IPS DF 6.9 (cell line): ENCODE data around the gene WBP1L.
A peak's percentile ranks its signal among the peaks of the same experiment; 100 is the strongest.
"Not testable (repeated sequence)": the region's sequence is repeated elsewhere in the genome, so short reads cannot be mapped to it uniquely, and the experiment has no call there.

Source experiments
- DNase-seq: peaks from one replicate; pipeline ENCODE4 v3.0.0-alpha.2; 2013; ENCODE audit warnings: low read depth, low spot score
- H3K27ac ChIP-seq: one replicate; pipeline ENCODE4 v1.5.1; 2013; ENCODE audit warnings: low read length, control low read depth
- H3K27me3 ChIP-seq: 2 replicates; pipeline ENCODE4 v1.6.1; 2013; ENCODE audit warnings: mild to moderate bottlenecking, low read length; ENCODE audit not compliant: control insufficient read depth, insufficient read depth
- H3K36me3 ChIP-seq: 2 replicates; pipeline ENCODE4 v1.6.1; 2013; ENCODE audit warnings: low read length; ENCODE audit not compliant: control insufficient read depth, insufficient read depth
- H3K4me1 ChIP-seq: 2 replicates; pipeline ENCODE4 v1.6.1; 2013; ENCODE audit warnings: low read length; ENCODE audit not compliant: control insufficient read depth, insufficient read depth
- H3K4me3 ChIP-seq: 2 replicates; pipeline ENCODE4 v1.5.1; 2013; ENCODE audit warnings: mild to moderate bottlenecking, low read length
- H3K9me3 ChIP-seq: 2 replicates; pipeline ENCODE4 v1.6.1; 2013; ENCODE audit warnings: low read length, inconsistent platforms; ENCODE audit not compliant: control insufficient read depth, insufficient read depth
- WGBS: extraction: QIAGEN DNeasy Blood & Tissue Kit; methylation state at CpG from one replicate; pipeline ENCODE4 v1.1.7; 2013; ENCODE audit warnings: mixed read lengths, missing lambda C conversion rate; ENCODE audit not compliant: insufficient read length, insufficient coverage; 5-methylcytosine and 5-hydroxymethylcytosine counted together

The WBP1L gene

DNA sequence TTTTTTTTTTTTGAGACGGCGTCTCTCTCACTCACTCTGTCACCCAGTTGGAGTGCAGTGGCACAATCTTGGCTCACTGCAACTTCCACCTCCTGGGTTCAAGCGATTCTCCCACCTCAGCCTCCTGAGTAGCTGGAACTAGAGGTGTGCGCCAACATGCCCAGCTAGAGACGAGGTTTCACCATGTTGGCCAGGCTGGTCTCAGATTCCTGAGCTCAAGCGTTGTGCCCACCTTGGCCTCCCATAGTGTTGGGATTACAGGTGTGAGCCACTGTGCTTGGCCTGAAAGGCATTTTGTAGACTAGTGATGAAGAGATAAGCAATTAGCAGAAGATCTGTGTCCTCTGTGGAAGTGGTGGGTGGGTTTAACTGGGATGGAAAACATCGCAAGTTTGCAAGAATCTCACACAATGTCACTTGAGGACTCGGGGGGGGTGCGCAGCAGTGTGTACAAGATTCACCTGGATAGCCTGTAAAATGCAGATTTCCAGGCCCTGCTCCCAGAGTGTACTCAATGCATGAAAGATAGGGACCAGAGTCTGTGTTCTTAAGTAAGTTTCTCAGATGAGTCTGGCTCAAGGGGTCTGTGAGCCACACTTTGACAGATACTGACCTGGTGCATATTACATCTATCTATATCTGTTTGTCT, 82.5 kb downstream of the WBP1L start:
- no CpG with 5 or more reads among the region's 9 CpGs for WGBS
- Histone ChIP-seq H3K27ac (no peak overlapping the region), H3K36me3 (no peaks in the 10 kb centered on the region), H3K27me3 (no peaks in the 10 kb centered on the region), H3K4me1 (no peaks in the 10 kb centered on the region), H3K9me3 (no peaks in the 10 kb centered on the region), H3K4me3 (no peak overlapping the region)
- no peak for DNase-seq

DNA sequence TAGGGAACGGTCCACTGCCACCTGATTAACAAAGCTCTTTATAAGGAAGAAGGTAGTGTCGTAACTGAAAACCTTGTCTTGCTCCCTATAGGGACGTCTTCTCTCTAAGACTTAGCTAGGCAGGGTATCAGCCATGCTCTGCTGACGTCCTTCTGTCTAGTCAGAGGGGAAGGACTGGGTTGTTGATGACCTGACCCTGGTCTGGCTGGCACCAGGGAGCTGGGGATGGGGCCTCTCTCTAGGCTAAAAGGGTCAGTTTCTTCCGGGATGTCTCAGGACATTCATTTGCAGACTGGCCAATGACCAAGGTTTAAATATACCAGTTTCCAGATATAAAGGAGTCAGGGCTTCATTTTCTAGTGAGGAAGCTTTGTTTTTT, 83.8 kb downstream of the WBP1L start:
- WGBS = no CpG with 5 or more reads among the region's 5 CpGs
- no peaks in the 10 kb centered on the region for H3K27me3 ChIP-seq
- H3K4me1 ChIP-seq = no peaks in the 10 kb centered on the region
- no peak for DNase-seq
- H3K36me3 ChIP-seq = no peaks in the 10 kb centered on the region
- H3K9me3 ChIP-seq = no peaks in the 10 kb centered on the region
- no peak overlapping the region for H3K27ac ChIP-seq
- H3K4me3 ChIP-seq = no peak overlapping the region

GRCh38 chr10:102831322-102832071, 87.7 kb downstream of the WBP1L start:
- WGBS = no CpG with 5 or more reads among the region's 16 CpGs

GRCh38 chr10:102832248-102832647, 88.5 kb downstream of the WBP1L start:
- WGBS = no CpG with 5 or more reads among the region's 14 CpGs
- H3K4me1 ChIP-seq = peaks cover 1% of the 10 kb centered on the region; the same call in 1 of the 2 replicates
- H3K9me3 ChIP-seq = no peaks in the 10 kb centered on the region
- no peak for DNase-seq
- H3K27ac ChIP-seq = no peak overlapping the region
- no peaks in the 10 kb centered on the region for H3K27me3 ChIP-seq
- H3K4me3 ChIP-seq = no peak overlapping the region
- no peaks in the 10 kb centered on the region for H3K36me3 ChIP-seq

More at GRCh38 chr10:102831322-102832071, 87.7 kb downstream of the WBP1L start:
- Histone ChIP-seq H3K27ac (no peak overlapping the region), H3K4me1 (peaks cover 1% of the 10 kb centered on the region; the same call in 1 of the 2 replicates), H3K4me3 (no peak overlapping the region), H3K36me3 (no peaks in the 10 kb centered on the region), H3K27me3 (no peaks in the 10 kb centered on the region), H3K9me3 (no peaks in the 10 kb centered on the region)
- DNase-seq = no peak

GRCh38 chr10:102832987-102833386, 89.2 kb downstream of the WBP1L start:
- Histone ChIP-seq H3K27ac (no peak overlapping the region), H3K27me3 (no peaks in the 10 kb centered on the region), H3K4me3 (no peak overlapping the region), H3K36me3 (no peaks in the 10 kb centered on the region), H3K4me1 (peaks cover 1% of the 10 kb centered on the region; the same call in 1 of the 2 replicates), H3K9me3 (no peaks in the 10 kb centered on the region)
- no peak for DNase-seq
- no CpG with 5 or more reads among the region's 4 CpGs for WGBS

DNA sequence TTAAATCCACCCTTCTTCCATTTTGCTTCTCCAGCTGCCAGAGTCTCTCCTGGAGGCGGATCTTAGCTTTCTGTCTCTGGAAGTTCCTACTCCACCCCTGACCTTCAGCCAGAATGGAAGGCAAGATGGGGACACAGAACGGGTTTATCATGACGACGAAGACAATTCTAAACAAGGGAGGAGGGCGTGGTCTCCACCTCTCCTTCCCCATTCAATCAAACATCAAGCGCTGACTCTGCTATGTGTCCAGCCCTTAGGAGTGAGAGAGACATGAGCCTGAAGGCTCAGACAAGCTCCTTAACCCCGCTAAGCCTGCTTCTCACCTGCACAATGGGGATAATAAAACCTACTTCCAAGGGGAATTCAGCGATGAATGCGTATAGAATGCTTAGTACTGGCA, 90.4 kb downstream of the WBP1L start:
- Histone ChIP-seq H3K9me3 (no peaks in the 10 kb centered on the region), H3K4me1 (peaks cover 1% of the 10 kb centered on the region; the same call in 1 of the 2 replicates), H3K4me3 (no peak overlapping the region), H3K36me3 (no peaks in the 10 kb centered on the region), H3K27me3 (no peaks in the 10 kb centered on the region), H3K27ac (no peak overlapping the region)
- no peak for DNase-seq
- WGBS = no CpG with 5 or more reads among the region's 9 CpGs

- Histone ChIP-seq H3K9me3 (no peaks in the 10 kb centered on the region), H3K27ac (no peak overlapping the region), H3K36me3 (no peaks in the 10 kb centered on the region), H3K27me3 (no peaks in the 10 kb centered on the region), H3K4me1 (peaks cover 1% of the 10 kb centered on the region; the same call in 1 of the 2 replicates), H3K4me3 (no peak overlapping the region)
- WGBS = no CpG with 5 or more reads among the region's 11 CpGs
- DNase-seq = peak; percentile 70
Measured at GRCh38 chr10:102835007-102835482, 91.3 kb downstream of the WBP1L start.

DNA sequence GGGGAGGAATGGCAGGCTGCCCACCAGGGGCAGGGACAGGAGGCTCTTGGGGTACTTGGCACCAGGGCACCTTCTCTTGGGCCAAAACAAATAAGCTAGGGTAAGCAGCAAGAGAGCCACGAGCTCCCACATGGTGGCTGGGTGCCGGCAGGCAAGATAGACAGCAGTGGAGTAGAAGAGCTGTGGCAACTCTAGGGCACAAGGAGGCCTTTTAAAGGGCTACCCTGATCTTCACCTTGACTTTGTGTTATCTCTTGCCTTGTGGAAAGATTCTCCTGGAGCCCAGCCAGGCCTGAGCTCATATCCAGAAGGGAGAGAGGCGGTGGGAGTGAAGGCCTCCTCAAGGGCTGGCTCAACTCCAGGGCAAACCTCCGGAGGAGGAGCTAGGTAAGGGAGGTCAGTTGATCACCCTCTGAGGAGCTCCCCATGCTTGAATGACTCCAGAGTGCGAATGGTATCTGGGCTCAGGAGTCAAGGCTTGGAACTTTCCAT, 93.5 kb downstream of the WBP1L start, which contains the start of gene CYP17A1:
TSS of gene CYP17A1 (minus strand) at position 184 of the 492 bp plus-strand sequence. CDS start at position 132, 52 bp downstream.
- no peaks in the 10 kb centered on the region for H3K9me3 ChIP-seq
- no peak for DNase-seq
- no peak within 1 kb of the TSS for H3K4me3 ChIP-seq
- WGBS = no CpG with 5 or more reads among the region's 5 CpGs
- no peaks in the 10 kb centered on the region for H3K36me3 ChIP-seq
- H3K27me3 ChIP-seq = no peaks in the 10 kb centered on the region
- no peak within 1 kb of the TSS for H3K27ac ChIP-seq
- H3K4me1 ChIP-seq = peaks cover 1% of the 10 kb centered on the region; the same call in 1 of the 2 replicates

- H3K36me3 ChIP-seq, H3K4me3 ChIP-seq, H3K27me3 ChIP-seq, H3K9me3 ChIP-seq, H3K4me1 ChIP-seq, H3K27ac ChIP-seq, DNase-seq: not testable (repeated sequence)
- no CpG with 5 or more reads among the region's 9 CpGs for WGBS
Measured at GRCh38 chr10:102838276-102838927, 94.7 kb downstream of the WBP1L start.

GRCh38 chr10:102841827-102842345, 98.1 kb downstream of the WBP1L start:
- Histone ChIP-seq H3K36me3 (no peaks in the 10 kb centered on the region), H3K27me3 (no peaks in the 10 kb centered on the region), H3K9me3 (no peaks in the 10 kb centered on the region), H3K4me1 (0 out of 2 replicates have a peak, but pooled peaks cover 1% of the 10 kb centered on the region), H3K4me3 (no peak overlapping the region), H3K27ac (no peak overlapping the region)
- no CpG with 5 or more reads among the region's 11 CpGs for WGBS
- no peak for DNase-seq
